H9 (cell line): ENCODE results near the gene CYP26A1. TPM values are rescaled to one million over a fixed set of nuclear protein-coding genes. Genes with fewer than 3 reads are reported as not detected.

Experiments used
- DNase-seq: peaks from one replicate; pipeline ENCODE4 v3.0.0-alpha.2; 2017
- H2AFZ ChIP-seq: one replicate; pipeline ENCODE4 v1.6.1; 2013; ENCODE audit warnings: mild to moderate bottlenecking, low read length, control low read depth, moderate library complexity
- H2AK5ac ChIP-seq: 2 replicates; pipeline ENCODE4 v1.6.1; 2013; ENCODE audit warnings: low read length, control low read depth, mixed read lengths; ENCODE audit not compliant: insufficient read length
- H2BK120ac ChIP-seq: one replicate; pipeline ENCODE4 v1.6.1; 2013; ENCODE audit warnings: low read depth, mild to moderate bottlenecking, low read length, control low read depth, inconsistent platforms; ENCODE audit not compliant: poor library complexity, severe bottlenecking
- H2BK12ac ChIP-seq: 2 replicates; pipeline ENCODE4 v1.6.1; 2013; ENCODE audit warnings: low read length, control low read depth, mixed read lengths, low read depth; ENCODE audit not compliant: insufficient read length
- H2BK15ac ChIP-seq: 2 replicates; pipeline ENCODE4 v1.6.1; 2013; ENCODE audit warnings: low read depth, low read length, control low read depth
- H2BK20ac ChIP-seq: one replicate; pipeline ENCODE4 v1.6.1; 2013; ENCODE audit warnings: low read depth, mild to moderate bottlenecking, low read length, control low read depth, inconsistent platforms; ENCODE audit not compliant: poor library complexity, severe bottlenecking
- H2BK5ac ChIP-seq: 2 replicates; pipeline ENCODE4 v1.6.1; 2013; ENCODE audit warnings: low read length, control low read depth, mixed read lengths; ENCODE audit not compliant: insufficient read length
- H3K14ac ChIP-seq: 2 replicates; pipeline ENCODE4 v1.6.1; 2013; ENCODE audit warnings: low read length, control low read depth; ENCODE audit not compliant: insufficient read depth
- H3K18ac ChIP-seq: 2 replicates; pipeline ENCODE4 v1.6.1; 2013; ENCODE audit warnings: low read depth, mild to moderate bottlenecking, mixed read lengths, low read length, control low read depth; ENCODE audit not compliant: insufficient read length
- H3K23ac ChIP-seq: 2 replicates; pipeline ENCODE4 v1.6.1; 2013; ENCODE audit warnings: low read length, control low read depth, mixed read lengths, low read depth; ENCODE audit not compliant: insufficient read length
- H3K23me2 ChIP-seq: 2 replicates; pipeline ENCODE4 v1.6.1; 2013; ENCODE audit warnings: low read depth, mild to moderate bottlenecking, mixed read lengths, low read length, control low read depth; ENCODE audit not compliant: insufficient read length, poor library complexity, severe bottlenecking
- H3K27ac ChIP-seq: 2 replicates; pipeline ENCODE4 v1.5.1; 2013; ENCODE audit warnings: low read length, control low read depth, mixed read lengths, low read depth; ENCODE audit not compliant: insufficient read length
- H3K27me3 ChIP-seq: 2 replicates; pipeline ENCODE4 v1.6.1; 2013; ENCODE audit warnings: low read length, control low read depth, inconsistent platforms; ENCODE audit not compliant: insufficient read depth
- H3K4ac ChIP-seq: 2 replicates; pipeline ENCODE4 v1.6.1; 2013; ENCODE audit warnings: low read depth, mild to moderate bottlenecking, control low read depth, inconsistent platforms, low read length, moderate library complexity
- H3K4me1 ChIP-seq: 2 replicates; pipeline ENCODE4 v1.6.1; 2013; ENCODE audit warnings: low read length, control low read depth, inconsistent platforms; ENCODE audit not compliant: insufficient read depth
- H3K4me2 ChIP-seq: 2 replicates; pipeline ENCODE4 v1.6.1; 2013; ENCODE audit warnings: low read length, control low read depth, mixed read lengths; ENCODE audit not compliant: insufficient read length, insufficient read depth
- H3K56ac ChIP-seq: 2 replicates; pipeline ENCODE4 v1.6.1; 2013; ENCODE audit warnings: low read depth, mild to moderate bottlenecking, mixed read lengths, low read length, control low read depth; ENCODE audit not compliant: insufficient read length
- H3K79me1 ChIP-seq: 2 replicates; pipeline ENCODE4 v1.6.1; 2013; ENCODE audit warnings: low read depth, mild to moderate bottlenecking, moderate library complexity, low read length, control low read depth, inconsistent platforms; ENCODE audit not compliant: insufficient read depth, poor library complexity, severe bottlenecking
- H3K79me2 ChIP-seq: 2 replicates; pipeline ENCODE4 v1.6.1; 2013; ENCODE audit warnings: low read length, control low read depth, inconsistent platforms; ENCODE audit not compliant: insufficient read depth
- H3K9ac ChIP-seq: 2 replicates; pipeline ENCODE4 v1.6.1; 2013; ENCODE audit warnings: low read length, control low read depth, mixed read lengths; ENCODE audit not compliant: insufficient read length; ENCODE audit errors: extremely low read depth
- H3K9me3 ChIP-seq: one replicate; pipeline ENCODE4 v1.6.1; 2013; ENCODE audit warnings: low read depth, low read length, inconsistent platforms; ENCODE audit not compliant: control insufficient read depth
- H3T11ph ChIP-seq: one replicate; pipeline ENCODE4 v1.6.1; 2013; ENCODE audit warnings: mild to moderate bottlenecking, low read length, control low read depth, inconsistent platforms
- H4K20me1 ChIP-seq: one replicate; pipeline ENCODE4 v1.6.1; 2013; ENCODE audit not compliant: control insufficient read depth, insufficient read length, insufficient read depth
- H4K5ac ChIP-seq: 2 replicates; pipeline ENCODE4 v1.6.1; 2013; ENCODE audit warnings: low read depth, mild to moderate bottlenecking, mixed read lengths, low read length, control low read depth; ENCODE audit not compliant: insufficient read length
- H4K8ac ChIP-seq: replicated peaks from 2 replicates; pipeline ENCODE4 v1.6.1; 2013; ENCODE audit warnings: low read length, control low read depth, mixed read lengths, low read depth; ENCODE audit not compliant: insufficient read length
- H4K91ac ChIP-seq: 2 replicates; pipeline ENCODE4 v1.6.1; 2013; ENCODE audit warnings: low read depth, mild to moderate bottlenecking, moderate library complexity, mixed read lengths, low read length, control low read depth; ENCODE audit not compliant: insufficient read length
- H3K27ac Mint-ChIP-seq, 3 experiments: 2 replicates in 2 of 3; 3 replicates in 1 of 3; pipeline ENCODE4 v1.8.0; 2020 to 2021; ENCODE audit warnings: mixed read lengths in 3 of 3, mild to moderate bottlenecking in 1 of 3, moderate library complexity in 1 of 3
- H3K27me3 Mint-ChIP-seq: 2 replicates; pipeline ENCODE4 v1.8.0; 2021; ENCODE audit warnings: low read depth, mild to moderate bottlenecking, moderate library complexity, mixed read lengths
- H3K36me3 Mint-ChIP-seq, 3 experiments: 2 replicates in 2 of 3; 3 replicates in 1 of 3; pipeline ENCODE4 v1.8.0; 2020 to 2021; ENCODE audit warnings: low read depth in 3 of 3, mixed read lengths in 3 of 3; ENCODE audit not compliant: insufficient read depth in 1 of 3
- H3K4me1 Mint-ChIP-seq, 2 experiments: 2 replicates each; pipeline ENCODE4 v1.8.0; 2020; ENCODE audit warnings: mixed read lengths in 2 of 2
- H3K4me3 Mint-ChIP-seq, 2 experiments: 2 replicates in 1 of 2; 3 replicates in 1 of 2; pipeline ENCODE4 v1.8.0; 2020 to 2021; ENCODE audit warnings: mild to moderate bottlenecking in 2 of 2, mixed read lengths in 2 of 2, moderate library complexity in 1 of 2
- H3K9me3 Mint-ChIP-seq, 2 experiments: 2 replicates in 1 of 2; 3 replicates in 1 of 2; pipeline ENCODE4 v1.8.0; 2020; ENCODE audit warnings: mild to moderate bottlenecking in 2 of 2, mixed read lengths in 2 of 2, moderate library complexity in 1 of 2
- CTCF ChIP-seq: fragments of 200-600 bp; sonication (generic); conservative IDR thresholded peaks from 3 replicates; pipeline ENCODE4 v1.8.0; 2021; ENCODE audit warnings: antibody characterized with exemption, mild to moderate bottlenecking
- WGBS: extraction: QIAGEN DNeasy Blood & Tissue Kit; methylation state at CpG from one replicate; pipeline ENCODE4 v1.1.7; 2013; ENCODE audit warnings: missing lambda C conversion rate, low lambda C conversion rate, mixed read lengths; ENCODE audit not compliant: insufficient read length; ENCODE audit errors: extremely low coverage; 5-methylcytosine and 5-hydroxymethylcytosine counted together
- total RNA-seq: library from RNA; stranded (reverse); gene quantifications from 2 replicates; pipeline ENCODE4 v1.2.1, GENCODE V29; 2021

CYP26A1 gene
- total RNA-seq, 1 experiment from 2014 or later: 72.1 TPM

GRCh38 chr10:93123766-93124165 is 50.1 kb downstream of the CYP26A1 start:
- H3K18ac ChIP-seq: no peak overlapping the region

More at GRCh38 chr10:93123766-93124165, 50.1 kb downstream of the CYP26A1 start:
- no peak for TF ChIP-seq CTCF
- peaks cover 3% of the 10 kb centered on the region in 2 experiments; a peak in 3 of 4 replicates for H3K4me1 Mint-ChIP-seq
- peaks cover 3% of the 10 kb centered on the region for H3K27me3 Mint-ChIP-seq
- Histone ChIP-seq H4K91ac (no peak overlapping the region), H3K23me2 (no peaks in the 10 kb centered on the region), H4K20me1 (no peaks in the 10 kb centered on the region), H3K4me1 (no peaks in the 10 kb centered on the region), H3K56ac (no peak overlapping the region), H4K5ac (no peak overlapping the region), H2BK120ac (no peak overlapping the region), H3K27me3 (no peaks in the 10 kb centered on the region), H3K79me2 (no peaks in the 10 kb centered on the region), H3K4me2 (no peak overlapping the region), H3K9me3 (no peaks in the 10 kb centered on the region), H2AFZ (no peak overlapping the region), H2BK15ac (no peak overlapping the region), H3K79me1 (no peaks in the 10 kb centered on the region), H2BK12ac (no peak overlapping the region), H3K4ac (no peak overlapping the region), H3T11ph (no peak overlapping the region), H4K8ac (no peak overlapping the region), H2BK20ac (no peak overlapping the region), H3K23ac (no peak overlapping the region), H2BK5ac (no peak overlapping the region), H2AK5ac (no peak overlapping the region), H3K14ac (no peak overlapping the region), H3K27ac (no peak overlapping the region), H3K9ac (no peak overlapping the region)
- no peak for DNase-seq
- no CpG with 5 or more reads among the region's 5 CpGs for WGBS
- peaks cover 30 to 31% of the 10 kb centered on the region in 2 experiments for H3K9me3 Mint-ChIP-seq
- peaks cover 27 to 34% (median 28%) of the 10 kb centered on the region in 3 experiments for H3K36me3 Mint-ChIP-seq
- no peak overlapping the region for H3K27ac Mint-ChIP-seq
- H3K4me3 Mint-ChIP-seq: no peak overlapping the region
